ENCODE results near the gene PPIG. TPM values are rescaled to one million over a fixed set of nuclear protein-coding genes. Genes with fewer than 3 reads are reported as not detected.
"Not testable (repeated sequence)": the region's sequence is repeated elsewhere in the genome, so short reads cannot be mapped to it uniquely, and the experiment has no call there.

Gene PPIG
- total and polyA plus RNA-seq, 5 donors from 2014 or later = 50.6 to 81.6 (median 53.0) TPM

GRCh38 chr2:169676850-169677249 is 92.7 kb downstream of the PPIG start:
- H3K27me3 Mint-ChIP-seq = no peaks in the 10 kb centered on the region
- DNase-seq = no peak
- ATAC-seq (ENCODE audit: low read depth in 2 of 2) = no peak
- peaks cover 4% of the 10 kb centered on the region for H3K27me3 ChIP-seq (ENCODE audit: control insufficient read depth, insufficient read depth, low read length)
- H3K9me3 ChIP-seq (ENCODE audit: control insufficient read depth in 2 of 2, low read length in 2 of 2) = peaks cover 0 to 5% of the 10 kb centered on the region in 2 experiments
- H3K9me3 Mint-ChIP-seq = peaks cover 0 to 3% (median 0%) of the 10 kb centered on the region in 7 donors
- no peak overlapping the region for H3K4me3 Mint-ChIP-seq
- H3K4me1 Mint-ChIP-seq = no peaks in the 10 kb centered on the region
- no peaks in the 10 kb centered on the region for H3K36me3 ChIP-seq (ENCODE audit: control insufficient read depth, insufficient read depth, low read length)
- H3K4me1 ChIP-seq (ENCODE audit: control insufficient read depth, insufficient read depth, low read length, poor library complexity, severe bottlenecking) = no peaks in the 10 kb centered on the region
- no peaks in the 10 kb centered on the region for H3K36me3 Mint-ChIP-seq
- H3K4me3 ChIP-seq (ENCODE audit: low read depth, low read length) = no peak overlapping the region
- H3K27ac Mint-ChIP-seq = no peak overlapping the region
- no peak overlapping the region for H3K27ac ChIP-seq (ENCODE audit: insufficient read depth, low read length, poor library complexity, severe bottlenecking)

- H3K4me3 ChIP-seq (ENCODE audit: low read depth, low read length) = no peak overlapping the region
- H3K4me1 Mint-ChIP-seq = no peaks in the 10 kb centered on the region
- ATAC-seq (ENCODE audit: low read depth in 2 of 2) = peak in 1 of 2 donors; percentile 24
- peaks cover 0 to 3% (median 0%) of the 10 kb centered on the region in 7 donors for H3K9me3 Mint-ChIP-seq
- H3K27ac ChIP-seq (ENCODE audit: insufficient read depth, low read length, poor library complexity, severe bottlenecking) = no peak overlapping the region
- no peaks in the 10 kb centered on the region for H3K36me3 ChIP-seq (ENCODE audit: control insufficient read depth, insufficient read depth, low read length)
- peaks cover 0 to 5% of the 10 kb centered on the region in 2 experiments for H3K9me3 ChIP-seq (ENCODE audit: control insufficient read depth in 2 of 2, low read length in 2 of 2)
- no peaks in the 10 kb centered on the region for H3K36me3 Mint-ChIP-seq
- no peaks in the 10 kb centered on the region for H3K27me3 Mint-ChIP-seq
- no peaks in the 10 kb centered on the region for H3K4me1 ChIP-seq (ENCODE audit: control insufficient read depth, insufficient read depth, low read length, poor library complexity, severe bottlenecking)
- no peak overlapping the region for H3K4me3 Mint-ChIP-seq
- H3K27ac Mint-ChIP-seq = no peak overlapping the region
- peaks cover 2% of the 10 kb centered on the region for H3K27me3 ChIP-seq (ENCODE audit: control insufficient read depth, insufficient read depth, low read length)
- DNase-seq = peak in 1 of 3 donors; percentile 16
These were observed 98.9 kb downstream of the PPIG start for GRCh38 chr2:169683054-169683424.

GRCh38 chr2:169683425-169684134 is 99.4 kb downstream of the PPIG start:
- H3K4me1 Mint-ChIP-seq = no peaks in the 10 kb centered on the region
- DNase-seq (no peak), ATAC-seq (ENCODE audit: low read depth in 2 of 2) (no peak)

GRCh38 chr2:169684135-169684565 is 100.0 kb downstream of the PPIG start:
- H3K4me1 ChIP-seq (ENCODE audit: control insufficient read depth, insufficient read depth, low read length, poor library complexity, severe bottlenecking) = no peaks in the 10 kb centered on the region
- H3K4me3 ChIP-seq (ENCODE audit: low read depth, low read length) = no peak overlapping the region
- Mint-ChIP-seq H3K9me3 (peaks cover 0 to 7% (median 3%) of the 10 kb centered on the region in 7 donors), H3K27me3 (peaks cover 7% of the 10 kb centered on the region), H3K4me3 (no peak overlapping the region), H3K4me1 (no peaks in the 10 kb centered on the region), H3K36me3 (no peaks in the 10 kb centered on the region), H3K27ac (no peak overlapping the region)
- no peak for DNase-seq
- no peaks in the 10 kb centered on the region for H3K36me3 ChIP-seq (ENCODE audit: control insufficient read depth, insufficient read depth, low read length)
- peaks cover 0 to 5% of the 10 kb centered on the region in 2 experiments for H3K9me3 ChIP-seq (ENCODE audit: control insufficient read depth in 2 of 2, low read length in 2 of 2)
- no peak for ATAC-seq (ENCODE audit: low read depth in 2 of 2)
- H3K27me3 ChIP-seq (ENCODE audit: control insufficient read depth, insufficient read depth, low read length) = peaks cover 2% of the 10 kb centered on the region
- H3K27ac ChIP-seq (ENCODE audit: insufficient read depth, low read length, poor library complexity, severe bottlenecking) = no peak overlapping the region

More at GRCh38 chr2:169683425-169684134, 99.4 kb downstream of the PPIG start:
- Histone ChIP-seq H3K27me3 (ENCODE audit: control insufficient read depth, insufficient read depth, low read length) (peaks cover 2% of the 10 kb centered on the region), H3K36me3 (ENCODE audit: control insufficient read depth, insufficient read depth, low read length) (no peaks in the 10 kb centered on the region), H3K4me1 (ENCODE audit: control insufficient read depth, insufficient read depth, low read length, poor library complexity, severe bottlenecking) (no peaks in the 10 kb centered on the region), H3K4me3 (ENCODE audit: low read depth, low read length) (no peak overlapping the region), H3K9me3 (ENCODE audit: control insufficient read depth in 2 of 2, low read length in 2 of 2) (peaks cover 0 to 5% of the 10 kb centered on the region in 2 experiments), H3K27ac (ENCODE audit: insufficient read depth, low read length, poor library complexity, severe bottlenecking) (no peak overlapping the region)
- H3K9me3 Mint-ChIP-seq = peaks cover 0 to 4% (median 2%) of the 10 kb centered on the region in 7 donors
- H3K27me3 Mint-ChIP-seq = peaks cover 4% of the 10 kb centered on the region
- no peaks in the 10 kb centered on the region for H3K36me3 Mint-ChIP-seq
- H3K4me3 Mint-ChIP-seq = no peak overlapping the region
- H3K27ac Mint-ChIP-seq = no peak overlapping the region

GRCh38 chr2:169684712-169685111 is 100.6 kb downstream of the PPIG start:
- H3K27ac Mint-ChIP-seq; H3K4me1 Mint-ChIP-seq; H3K4me1 ChIP-seq (ENCODE audit: control insufficient read depth, insufficient read depth, low read length, poor library complexity, severe bottlenecking); DNase-seq; H3K27ac ChIP-seq (ENCODE audit: insufficient read depth, low read length, poor library complexity, severe bottlenecking); H3K9me3 ChIP-seq (ENCODE audit: control insufficient read depth in 2 of 2, low read length in 2 of 2); H3K27me3 Mint-ChIP-seq; H3K36me3 ChIP-seq (ENCODE audit: control insufficient read depth, insufficient read depth, low read length); H3K4me3 Mint-ChIP-seq; H3K27me3 ChIP-seq (ENCODE audit: control insufficient read depth, insufficient read depth, low read length); ATAC-seq (ENCODE audit: low read depth in 2 of 2); H3K4me3 ChIP-seq (ENCODE audit: low read depth, low read length); H3K36me3 Mint-ChIP-seq: not testable (repeated sequence)
- peaks cover 1 to 10% (median 4%) of the 10 kb centered on the region in 7 donors for H3K9me3 Mint-ChIP-seq

GRCh38 chr2:169686825-169687224 is 102.7 kb downstream of the PPIG start:
- not testable (repeated sequence) for H3K4me3 ChIP-seq (ENCODE audit: low read depth, low read length); H3K4me1 ChIP-seq (ENCODE audit: control insufficient read depth, insufficient read depth, low read length, poor library complexity, severe bottlenecking); H3K4me1 Mint-ChIP-seq; H3K27me3 ChIP-seq (ENCODE audit: control insufficient read depth, insufficient read depth, low read length); H3K4me3 Mint-ChIP-seq; DNase-seq; H3K36me3 ChIP-seq (ENCODE audit: control insufficient read depth, insufficient read depth, low read length); H3K27ac Mint-ChIP-seq; ATAC-seq (ENCODE audit: low read depth in 2 of 2); H3K27ac ChIP-seq (ENCODE audit: insufficient read depth, low read length, poor library complexity, severe bottlenecking); H3K36me3 Mint-ChIP-seq
- Mint-ChIP-seq H3K27me3 (peaks cover 18% of the 10 kb centered on the region), H3K9me3 (peaks cover 1 to 17% (median 8%) of the 10 kb centered on the region in 7 donors)
- H3K9me3 ChIP-seq (ENCODE audit: control insufficient read depth in 2 of 2, low read length in 2 of 2) = peaks cover 13 to 16% of the 10 kb centered on the region in 2 experiments

- peaks cover 12% of the 10 kb centered on the region for H3K27me3 ChIP-seq (ENCODE audit: control insufficient read depth, insufficient read depth, low read length)
- not testable (repeated sequence) for H3K36me3 Mint-ChIP-seq; H3K4me1 Mint-ChIP-seq; H3K27ac ChIP-seq (ENCODE audit: insufficient read depth, low read length, poor library complexity, severe bottlenecking); H3K4me1 ChIP-seq (ENCODE audit: control insufficient read depth, insufficient read depth, low read length, poor library complexity, severe bottlenecking); H3K4me3 ChIP-seq (ENCODE audit: low read depth, low read length); H3K27ac Mint-ChIP-seq; DNase-seq; H3K4me3 Mint-ChIP-seq; ATAC-seq (ENCODE audit: low read depth in 2 of 2); H3K36me3 ChIP-seq (ENCODE audit: control insufficient read depth, insufficient read depth, low read length)
- peaks cover 28% of the 10 kb centered on the region for H3K27me3 Mint-ChIP-seq
- H3K9me3 ChIP-seq (ENCODE audit: control insufficient read depth in 2 of 2, low read length in 2 of 2) = peaks cover 13 to 16% of the 10 kb centered on the region in 2 experiments
- peaks cover 1 to 22% (median 8%) of the 10 kb centered on the region in 7 donors for H3K9me3 Mint-ChIP-seq
These were observed 103.8 kb downstream of the PPIG start for GRCh38 chr2:169687943-169688342.

- Histone ChIP-seq H3K27ac (ENCODE audit: insufficient read depth, low read length, poor library complexity, severe bottlenecking) (no peak overlapping the region), H3K27me3 (ENCODE audit: control insufficient read depth, insufficient read depth, low read length) (peaks cover 12% of the 10 kb centered on the region), H3K36me3 (ENCODE audit: control insufficient read depth, insufficient read depth, low read length) (no peaks in the 10 kb centered on the region), H3K9me3 (ENCODE audit: control insufficient read depth in 2 of 2, low read length in 2 of 2) (peaks cover 13 to 16% of the 10 kb centered on the region in 2 experiments), H3K4me1 (ENCODE audit: control insufficient read depth, insufficient read depth, low read length, poor library complexity, severe bottlenecking) (peaks cover 12% of the 10 kb centered on the region), H3K4me3 (ENCODE audit: low read depth, low read length) (no peak overlapping the region)
- ATAC-seq (ENCODE audit: low read depth in 2 of 2) (no peak), DNase-seq (no peak)
- H3K36me3 Mint-ChIP-seq = peaks cover 3% of the 10 kb centered on the region
- peaks cover 13 to 20% (median 17%) of the 10 kb centered on the region in 4 donors for H3K4me1 Mint-ChIP-seq
- H3K9me3 Mint-ChIP-seq = peaks cover 1 to 22% (median 8%) of the 10 kb centered on the region in 7 donors
- H3K27me3 Mint-ChIP-seq = peaks cover 41% of the 10 kb centered on the region
- no peak overlapping the region for H3K4me3 Mint-ChIP-seq
- no peak overlapping the region for H3K27ac Mint-ChIP-seq
These were observed 106.8 kb downstream of the PPIG start for GRCh38 chr2:169690958-169691357.
